WTC11 (cell line): ENCODE data around the gene ZNF813.

ENCODE experiments used
- ATF2 ChIP-seq: sonication (generic); formaldehyde crosslinking; IDR thresholded peaks from 2 replicates; pipeline ENCODE4 v1.8.1; 2022; ENCODE audit warnings: low read depth, missing genetic modification reagents, borderline replicate concordance
- CBFB ChIP-seq: sonication (generic); formaldehyde crosslinking; IDR thresholded peaks from 2 replicates; pipeline ENCODE4 v1.8.1; 2022; ENCODE audit warnings: mild to moderate bottlenecking, low read depth, missing genetic modification reagents
- CTCF ChIP-seq: fragments of 200-600 bp; IDR thresholded peaks from 2 replicates; pipeline ENCODE4 v1.8.0; 2022; ENCODE audit warnings: antibody characterized with exemption
- ELF4 ChIP-seq: sonication (generic); formaldehyde crosslinking; IDR thresholded peaks from 2 replicates; pipeline ENCODE4 v1.8.1; 2022; ENCODE audit warnings: low read depth, mild to moderate bottlenecking, moderate library complexity, missing genetic modification reagents
- ETV6 ChIP-seq: sonication (generic); formaldehyde crosslinking; IDR thresholded peaks from 2 replicates; pipeline ENCODE4 v1.8.1; 2022; ENCODE audit warnings: mild to moderate bottlenecking, missing genetic modification reagents
- FOXK1 ChIP-seq: sonication (generic); formaldehyde crosslinking; IDR thresholded peaks from 2 replicates; pipeline ENCODE4 v1.8.0; 2022; ENCODE audit warnings: mild to moderate bottlenecking, moderate library complexity, missing genetic modification reagents
- IRF2 ChIP-seq: sonication (generic); formaldehyde crosslinking; IDR thresholded peaks from 2 replicates; pipeline ENCODE4 v1.8.0; 2022; ENCODE audit warnings: low read depth, missing genetic modification reagents, borderline replicate concordance
- NFATC4 ChIP-seq: fragments of 250-450 bp; sonication (Bioruptor Pico); IDR thresholded peaks from 2 replicates; pipeline ENCODE4 v1.9.0; 2021; ENCODE audit warnings: mild to moderate bottlenecking

GRCh38 chr19:53461866-53462265, 5.7 kb upstream of the ZNF813 start:
- TF ChIP-seq CTCF: no peak
- no peak for TF ChIP-seq IRF2 (CRISPR knock-in tag)
- no peak for TF ChIP-seq ETV6 (CRISPR knock-in tag)
- TF ChIP-seq CBFB (CRISPR knock-in tag): no peak
- no peak for TF ChIP-seq ATF2 (CRISPR knock-in tag)
- TF ChIP-seq FOXK1 (CRISPR knock-in tag): no peak
- TF ChIP-seq NFATC4 (CRISPR knock-in tag): no peak
- no peak for TF ChIP-seq ELF4 (CRISPR knock-in tag)
